ENCODE measurements around the gene DLX2. TPM values are rescaled to one million over a fixed set of nuclear protein-coding genes. Genes with fewer than 3 reads are reported as not detected.

DLX2 gene
- total RNA-seq, 1 donor, result 0.36 TPM

GRCh38 chr2:172089005-172089504 is 13.6 kb downstream of the DLX2 start:
- TF ChIP-seq, protein P1, sequence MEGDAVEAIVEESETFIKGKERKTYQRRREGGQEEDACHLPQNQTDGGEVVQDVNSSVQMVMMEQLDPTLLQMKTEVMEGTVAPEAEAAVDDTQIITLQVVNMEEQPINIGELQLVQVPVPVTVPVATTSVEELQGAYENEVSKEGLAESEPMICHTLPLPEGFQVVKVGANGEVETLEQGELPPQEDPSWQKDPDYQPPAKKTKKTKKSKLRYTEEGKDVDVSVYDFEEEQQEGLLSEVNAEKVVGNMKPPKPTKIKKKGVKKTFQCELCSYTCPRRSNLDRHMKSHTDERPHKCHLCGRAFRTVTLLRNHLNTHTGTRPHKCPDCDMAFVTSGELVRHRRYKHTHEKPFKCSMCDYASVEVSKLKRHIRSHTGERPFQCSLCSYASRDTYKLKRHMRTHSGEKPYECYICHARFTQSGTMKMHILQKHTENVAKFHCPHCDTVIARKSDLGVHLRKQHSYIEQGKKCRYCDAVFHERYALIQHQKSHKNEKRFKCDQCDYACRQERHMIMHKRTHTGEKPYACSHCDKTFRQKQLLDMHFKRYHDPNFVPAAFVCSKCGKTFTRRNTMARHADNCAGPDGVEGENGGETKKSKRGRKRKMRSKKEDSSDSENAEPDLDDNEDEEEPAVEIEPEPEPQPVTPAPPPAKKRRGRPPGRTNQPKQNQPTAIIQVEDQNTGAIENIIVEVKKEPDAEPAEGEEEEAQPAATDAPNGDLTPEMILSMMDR (IDR thresholded peaks at IDR 0.05; ENCODE audit: extremely low read depth, low read depth, low read length), result no peak

DNA sequence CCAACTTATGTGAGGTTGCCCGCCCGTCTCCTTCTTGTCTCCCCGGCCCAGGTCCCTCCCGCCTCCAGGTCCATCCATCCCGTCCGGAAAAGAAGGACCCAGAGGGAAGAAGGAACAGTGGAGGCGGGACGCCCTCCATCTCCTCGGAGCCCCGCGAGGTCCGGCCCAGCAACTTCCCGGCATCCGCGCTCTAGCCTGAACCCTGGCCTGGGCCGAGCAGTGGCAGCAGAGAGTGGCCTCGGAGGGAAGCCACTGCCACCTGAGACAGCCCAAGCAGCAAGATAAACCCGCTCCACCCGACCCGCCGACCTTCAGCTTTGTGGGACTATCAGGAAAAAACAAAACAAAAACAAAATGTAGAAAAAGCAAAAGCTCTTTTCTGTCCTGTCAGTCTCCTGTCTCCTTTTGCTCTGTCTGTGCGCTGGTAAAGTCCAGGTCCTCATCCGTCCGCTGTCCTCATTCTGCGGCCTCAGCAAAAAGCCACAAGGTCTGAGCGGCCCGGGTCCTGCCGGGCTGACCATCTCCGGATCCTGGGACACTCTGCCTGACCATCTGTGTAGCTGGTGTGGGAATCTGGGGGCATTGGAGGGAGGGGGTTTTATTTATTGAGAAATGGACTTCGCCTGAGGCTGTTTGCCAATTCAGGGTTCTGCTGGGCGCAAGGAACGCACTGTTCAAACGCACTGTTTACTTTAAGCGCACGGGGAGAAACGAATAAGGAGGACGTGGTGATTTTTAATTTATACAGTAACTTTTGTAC is 14.3 kb downstream of the DLX2 start:
- no peak overlapping the region for H2AFZ ChIP-seq (ENCODE audit: low read length)
- H3K4me1 ChIP-seq (ENCODE audit: insufficient read depth, low read length), result peaks cover 24% of the 10 kb centered on the region
- H3K36me3 ChIP-seq (ENCODE audit: insufficient read depth, low read length), result peaks cover 3% of the 10 kb centered on the region
- no peak overlapping the region for H3K27ac ChIP-seq (ENCODE audit: low read depth, low read length)
- H3K4me2 ChIP-seq (ENCODE audit: insufficient read depth, low read length), result no peak overlapping the region
- DNase-seq (ENCODE audit: insufficient read length, low spot score, missing footprints), result peak; percentile 59
- no peaks in the 10 kb centered on the region for H3K9me3 ChIP-seq (ENCODE audit: low read depth, low read length)
- peaks cover 17% of the 10 kb centered on the region for H3K79me2 ChIP-seq (ENCODE audit: insufficient read depth, low read length)
- TF ChIP-seq, protein P1 (IDR thresholded peaks at IDR 0.05; ENCODE audit: extremely low read depth, low read depth, low read length), result no peak
- H4K20me1 ChIP-seq (ENCODE audit: insufficient read depth, low read length), result no peaks in the 10 kb centered on the region
- H3K4me3 ChIP-seq (ENCODE audit: insufficient read depth, low read length), result no peak overlapping the region
- H3K27me3 ChIP-seq (ENCODE audit: insufficient read depth, low read length), result peaks cover 45% of the 10 kb centered on the region

More at GRCh38 chr2:172089005-172089504, 13.6 kb downstream of the DLX2 start:
- H3K27ac ChIP-seq (ENCODE audit: low read depth, low read length), result no peak overlapping the region
- no peaks in the 10 kb centered on the region for H4K20me1 ChIP-seq (ENCODE audit: insufficient read depth, low read length)
- H2AFZ ChIP-seq (ENCODE audit: low read length), result no peak overlapping the region
- H3K36me3 ChIP-seq (ENCODE audit: insufficient read depth, low read length), result peaks cover 3% of the 10 kb centered on the region
- no peak overlapping the region for H3K4me2 ChIP-seq (ENCODE audit: insufficient read depth, low read length)
- DNase-seq (ENCODE audit: insufficient read length, low spot score, missing footprints), result no peak
- no peak overlapping the region for H3K4me3 ChIP-seq (ENCODE audit: insufficient read depth, low read length)
- peaks cover 51% of the 10 kb centered on the region for H3K27me3 ChIP-seq (ENCODE audit: insufficient read depth, low read length)
- no peaks in the 10 kb centered on the region for H3K9me3 ChIP-seq (ENCODE audit: low read depth, low read length)
- H3K79me2 ChIP-seq (ENCODE audit: insufficient read depth, low read length), result peaks cover 17% of the 10 kb centered on the region
- H3K4me1 ChIP-seq (ENCODE audit: insufficient read depth, low read length), result peaks cover 23% of the 10 kb centered on the region

DNA sequence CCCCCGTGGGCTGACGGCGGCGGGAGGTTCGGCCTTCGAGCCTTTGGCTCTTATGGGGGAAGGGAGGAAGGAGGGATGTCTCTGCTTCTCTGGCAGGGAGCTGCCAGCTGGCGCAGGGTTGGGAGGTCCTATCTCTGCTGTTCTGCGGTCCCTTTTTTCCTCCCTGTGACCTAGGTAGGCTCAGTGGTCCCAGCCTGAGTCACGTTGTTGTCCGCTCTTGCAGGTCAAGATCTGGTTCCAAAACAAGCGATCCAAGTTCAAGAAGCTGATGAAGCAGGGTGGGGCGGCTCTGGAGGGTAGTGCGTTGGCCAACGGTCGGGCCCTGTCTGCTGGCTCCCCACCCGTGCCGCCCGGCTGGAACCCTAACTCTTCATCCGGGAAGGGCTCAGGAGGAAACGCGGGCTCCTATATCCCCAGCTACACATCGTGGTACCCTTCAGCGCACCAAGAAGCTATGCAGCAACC is 14.9 kb downstream of the DLX2 start:
- Histone ChIP-seq H3K79me2 (ENCODE audit: insufficient read depth, low read length) (peaks cover 17% of the 10 kb centered on the region), H3K4me3 (ENCODE audit: insufficient read depth, low read length) (no peak overlapping the region), H3K27ac (ENCODE audit: low read depth, low read length) (no peak overlapping the region), H3K4me1 (ENCODE audit: insufficient read depth, low read length) (peaks cover 28% of the 10 kb centered on the region), H3K4me2 (ENCODE audit: insufficient read depth, low read length) (no peak overlapping the region), H3K36me3 (ENCODE audit: insufficient read depth, low read length) (peaks cover 3% of the 10 kb centered on the region), H4K20me1 (ENCODE audit: insufficient read depth, low read length) (no peaks in the 10 kb centered on the region), H2AFZ (ENCODE audit: low read length) (no peak overlapping the region), H3K27me3 (ENCODE audit: insufficient read depth, low read length) (peaks cover 42% of the 10 kb centered on the region), H3K9me3 (ENCODE audit: low read depth, low read length) (no peaks in the 10 kb centered on the region)
- peak; percentile 58 for DNase-seq (ENCODE audit: insufficient read length, low spot score, missing footprints)
- TF ChIP-seq, protein P1 (IDR thresholded peaks at IDR 0.05; ENCODE audit: extremely low read depth, low read depth, low read length), result no peak

- peak overlapping the region; percentile 78 for H3K4me3 ChIP-seq (ENCODE audit: insufficient read depth, low read length)
- H3K9me3 ChIP-seq (ENCODE audit: low read depth, low read length), result no peaks in the 10 kb centered on the region
- TF ChIP-seq, protein P1 (IDR thresholded peaks at IDR 0.05; ENCODE audit: extremely low read depth, low read depth, low read length), result no peak
- H3K36me3 ChIP-seq (ENCODE audit: insufficient read depth, low read length), result peaks cover 3% of the 10 kb centered on the region
- H3K27me3 ChIP-seq (ENCODE audit: insufficient read depth, low read length), result peaks cover 42% of the 10 kb centered on the region
- H3K27ac ChIP-seq (ENCODE audit: low read depth, low read length), result no peak overlapping the region
- H3K4me1 ChIP-seq (ENCODE audit: insufficient read depth, low read length), result peaks cover 33% of the 10 kb centered on the region
- H2AFZ ChIP-seq (ENCODE audit: low read length), result peak overlapping the region; percentile 97
- peak overlapping the region; percentile 93 for H3K4me2 ChIP-seq (ENCODE audit: insufficient read depth, low read length)
- DNase-seq (ENCODE audit: insufficient read length, low spot score, missing footprints), result peak; percentile 27
- peaks cover 17% of the 10 kb centered on the region for H3K79me2 ChIP-seq (ENCODE audit: insufficient read depth, low read length)
- no peaks in the 10 kb centered on the region for H4K20me1 ChIP-seq (ENCODE audit: insufficient read depth, low read length)
Observed at GRCh38 chr2:172087207-172087779, 15.4 kb downstream of the DLX2 start.

Measured in osteoblast (primary cell).